ENCODE results near the gene PRTFDC1.

Gene PRTFDC1

DNA sequence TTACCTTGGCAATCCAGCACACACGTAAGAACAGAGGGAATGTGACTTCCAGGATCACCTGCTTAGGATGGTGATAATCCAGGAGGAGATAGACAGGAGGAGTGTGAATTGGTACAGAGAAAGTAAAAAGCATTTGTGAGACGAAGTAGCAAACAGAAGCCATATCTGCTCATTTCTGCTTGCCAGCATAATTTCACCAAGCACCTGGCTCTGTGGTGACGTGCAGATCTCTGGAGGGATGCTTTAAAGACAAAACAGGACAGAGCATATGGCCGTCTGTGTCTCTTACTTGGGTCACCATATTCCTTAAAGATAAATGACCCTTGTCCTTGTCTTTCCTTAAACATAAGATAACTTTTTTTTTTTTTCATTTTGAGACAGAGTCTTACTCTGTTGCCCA is 138.6 kb downstream of the PRTFDC1 start:
- no peak overlapping the region for H3K27ac ChIP-seq (ENCODE audit: insufficient read depth, low read length, poor library complexity, severe bottlenecking)
- no peak for DNase-seq
- no peaks in the 10 kb centered on the region for H3K9me3 ChIP-seq (ENCODE audit: control insufficient read depth, low read length)
- no peaks in the 10 kb centered on the region for H3K27me3 ChIP-seq (replicated peaks; ENCODE audit: control insufficient read depth, insufficient read depth, low read length, poor library complexity, severe bottlenecking)
- H3K4me1 ChIP-seq (ENCODE audit: control insufficient read depth, insufficient read depth, low read length, poor library complexity, severe bottlenecking), result no peaks in the 10 kb centered on the region
- no peaks in the 10 kb centered on the region for H3K36me3 ChIP-seq (ENCODE audit: control insufficient read depth, insufficient read depth, low read length)
- H3K4me3 ChIP-seq (ENCODE audit: insufficient read depth, low read depth, low read length, poor library complexity, severe bottlenecking), result no peak overlapping the region

DNA sequence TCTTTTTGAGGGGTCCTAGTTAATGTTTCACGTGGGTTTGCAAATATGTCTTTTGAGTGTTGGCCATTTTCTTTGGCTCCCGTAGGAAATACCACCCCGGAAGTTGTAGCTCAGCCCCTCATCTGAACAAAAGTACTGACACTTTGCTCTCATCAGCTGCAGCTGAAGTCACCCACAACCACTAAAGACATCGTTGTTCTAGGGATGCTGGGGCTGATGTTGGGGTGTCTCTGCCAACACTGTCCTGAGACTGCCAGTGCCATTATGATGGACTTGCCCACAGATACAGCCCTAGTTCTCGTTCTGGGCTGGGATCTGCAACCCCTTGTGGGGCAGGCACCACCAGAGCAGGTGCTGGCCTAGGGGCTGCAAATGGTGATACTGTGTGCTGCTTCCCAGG is 146.1 kb downstream of the PRTFDC1 start:
- H3K27ac ChIP-seq (ENCODE audit: insufficient read depth, low read length, poor library complexity, severe bottlenecking), result no peak overlapping the region
- H3K36me3 ChIP-seq (ENCODE audit: control insufficient read depth, insufficient read depth, low read length), result no peaks in the 10 kb centered on the region
- no peak overlapping the region for H3K4me3 ChIP-seq (ENCODE audit: insufficient read depth, low read depth, low read length, poor library complexity, severe bottlenecking)
- no peaks in the 10 kb centered on the region for H3K4me1 ChIP-seq (ENCODE audit: control insufficient read depth, insufficient read depth, low read length, poor library complexity, severe bottlenecking)
- H3K27me3 ChIP-seq (replicated peaks; ENCODE audit: control insufficient read depth, insufficient read depth, low read length, poor library complexity, severe bottlenecking), result no peaks in the 10 kb centered on the region
- H3K9me3 ChIP-seq (ENCODE audit: control insufficient read depth, low read length), result no peaks in the 10 kb centered on the region
- no peak for DNase-seq

DNA sequence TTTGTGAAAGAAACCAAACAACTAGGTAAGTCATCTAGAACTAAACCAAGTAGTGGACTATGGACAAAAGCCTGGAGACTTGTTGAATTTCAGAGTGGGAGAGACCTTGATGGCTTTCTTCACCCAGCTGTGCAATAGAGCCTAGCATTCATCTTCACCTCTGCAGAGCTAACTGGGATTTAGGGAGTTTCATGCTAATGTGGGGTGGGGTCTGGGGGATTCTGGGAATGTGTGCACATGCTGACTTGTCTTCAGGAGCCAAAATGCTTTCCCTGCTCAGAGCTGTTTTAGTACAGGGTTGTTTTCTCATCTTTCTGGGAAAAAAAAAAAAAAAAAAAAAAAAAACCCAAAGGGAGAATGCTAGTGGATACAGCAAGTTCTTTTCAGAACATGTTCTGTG is 147.4 kb downstream of the PRTFDC1 start:
- no peak overlapping the region for H3K4me3 ChIP-seq (ENCODE audit: insufficient read depth, low read depth, low read length, poor library complexity, severe bottlenecking)
- H3K4me1 ChIP-seq (ENCODE audit: control insufficient read depth, insufficient read depth, low read length, poor library complexity, severe bottlenecking), result no peaks in the 10 kb centered on the region
- no peak overlapping the region for H3K27ac ChIP-seq (ENCODE audit: insufficient read depth, low read length, poor library complexity, severe bottlenecking)
- no peaks in the 10 kb centered on the region for H3K9me3 ChIP-seq (ENCODE audit: control insufficient read depth, low read length)
- no peaks in the 10 kb centered on the region for H3K27me3 ChIP-seq (replicated peaks; ENCODE audit: control insufficient read depth, insufficient read depth, low read length, poor library complexity, severe bottlenecking)
- DNase-seq, result no peak
- no peaks in the 10 kb centered on the region for H3K36me3 ChIP-seq (ENCODE audit: control insufficient read depth, insufficient read depth, low read length)

DNA sequence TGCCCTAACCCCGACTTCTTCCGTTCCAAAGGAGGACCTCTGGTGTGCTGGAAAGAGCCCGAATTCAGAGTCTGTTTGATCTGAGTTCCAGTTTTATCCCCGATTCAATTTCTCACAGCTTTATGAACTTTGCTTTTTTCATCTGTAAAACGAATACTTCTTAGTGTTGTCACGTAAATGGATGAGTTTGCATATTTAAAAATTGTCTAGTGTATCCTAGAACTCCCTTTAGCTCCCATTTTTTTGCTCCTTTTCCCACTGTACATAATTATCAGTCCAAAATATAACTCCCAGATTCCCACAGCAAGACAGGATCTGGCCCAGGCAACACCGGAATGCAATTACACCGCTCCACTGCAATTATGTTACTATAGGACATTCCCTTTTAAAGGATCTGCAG is 148.0 kb downstream of the PRTFDC1 start:
- Histone ChIP-seq H3K27me3 (replicated peaks; ENCODE audit: control insufficient read depth, insufficient read depth, low read length, poor library complexity, severe bottlenecking) (no peaks in the 10 kb centered on the region), H3K4me3 (ENCODE audit: insufficient read depth, low read depth, low read length, poor library complexity, severe bottlenecking) (no peak overlapping the region), H3K4me1 (ENCODE audit: control insufficient read depth, insufficient read depth, low read length, poor library complexity, severe bottlenecking) (no peaks in the 10 kb centered on the region), H3K27ac (ENCODE audit: insufficient read depth, low read length, poor library complexity, severe bottlenecking) (no peak overlapping the region), H3K9me3 (ENCODE audit: control insufficient read depth, low read length) (no peaks in the 10 kb centered on the region), H3K36me3 (ENCODE audit: control insufficient read depth, insufficient read depth, low read length) (no peaks in the 10 kb centered on the region)
- no peak for DNase-seq

DNA sequence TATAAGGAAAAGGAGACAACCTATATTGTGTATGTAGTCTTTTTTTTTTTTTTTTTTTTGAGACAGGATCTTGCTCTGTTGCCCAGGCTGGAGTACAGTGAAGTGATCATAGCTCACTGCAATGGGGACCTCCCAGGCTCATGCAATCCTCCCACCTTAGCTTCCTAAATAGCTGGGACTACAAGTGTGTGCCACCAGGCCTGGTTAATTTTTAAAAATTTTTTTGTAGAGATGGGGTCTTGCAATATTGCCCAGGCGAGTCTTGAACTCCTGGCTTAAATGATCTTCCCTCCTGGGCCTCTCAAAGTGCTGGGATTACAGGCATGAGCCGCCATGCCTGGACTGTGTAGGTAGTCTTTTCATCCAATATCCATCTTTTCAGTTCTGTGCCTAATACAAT is 150.0 kb downstream of the PRTFDC1 start:
- H3K9me3 ChIP-seq (ENCODE audit: control insufficient read depth, low read length), result no peaks in the 10 kb centered on the region
- no peaks in the 10 kb centered on the region for H3K27me3 ChIP-seq (replicated peaks; ENCODE audit: control insufficient read depth, insufficient read depth, low read length, poor library complexity, severe bottlenecking)
- no peaks in the 10 kb centered on the region for H3K4me1 ChIP-seq (ENCODE audit: control insufficient read depth, insufficient read depth, low read length, poor library complexity, severe bottlenecking)
- no peak for DNase-seq
- no peaks in the 10 kb centered on the region for H3K36me3 ChIP-seq (ENCODE audit: control insufficient read depth, insufficient read depth, low read length)
- no peak overlapping the region for H3K27ac ChIP-seq (ENCODE audit: insufficient read depth, low read length, poor library complexity, severe bottlenecking)
- H3K4me3 ChIP-seq (ENCODE audit: insufficient read depth, low read depth, low read length, poor library complexity, severe bottlenecking), result no peak overlapping the region

DNA sequence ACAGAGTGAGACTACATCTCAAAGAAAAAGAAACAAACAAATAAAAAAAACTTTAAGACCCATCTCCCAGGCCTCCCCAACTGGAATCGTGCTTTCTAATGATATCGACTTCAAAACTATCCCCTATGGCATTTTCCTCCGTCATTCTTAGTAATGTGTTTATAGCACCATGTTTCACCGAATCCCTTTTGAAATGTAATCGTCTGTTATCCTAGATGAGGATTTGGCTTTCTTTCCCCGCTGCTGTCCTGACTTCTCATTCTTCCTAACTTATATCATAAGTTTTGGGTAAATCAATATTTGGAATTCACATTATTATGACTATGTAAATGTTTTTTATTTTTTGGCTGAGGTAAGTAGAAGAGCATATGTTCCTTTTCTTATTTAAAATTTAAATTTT is 151.5 kb downstream of the PRTFDC1 start:
- H3K4me1 ChIP-seq (ENCODE audit: control insufficient read depth, insufficient read depth, low read length, poor library complexity, severe bottlenecking), result no peaks in the 10 kb centered on the region
- DNase-seq, result no peak
- H3K27me3 ChIP-seq (replicated peaks; ENCODE audit: control insufficient read depth, insufficient read depth, low read length, poor library complexity, severe bottlenecking), result no peaks in the 10 kb centered on the region
- H3K4me3 ChIP-seq (ENCODE audit: insufficient read depth, low read depth, low read length, poor library complexity, severe bottlenecking), result no peak overlapping the region
- no peaks in the 10 kb centered on the region for H3K9me3 ChIP-seq (ENCODE audit: control insufficient read depth, low read length)
- H3K36me3 ChIP-seq (ENCODE audit: control insufficient read depth, insufficient read depth, low read length), result no peaks in the 10 kb centered on the region
- no peak overlapping the region for H3K27ac ChIP-seq (ENCODE audit: insufficient read depth, low read length, poor library complexity, severe bottlenecking)

Measured in effector memory CD4-positive, alpha-beta T cell (primary cell).